Transverse colon (tissue), 4 donors: Measurements from ENCODE around the gene SFXN5. TPM values are rescaled to one million over a fixed set of nuclear protein-coding genes. Genes with fewer than 3 reads are reported as not detected.

Experiments
- DNase-seq: peaks from one replicate; pipeline ENCODE4 v3.0.0-alpha.2; 2019
- H3K27ac ChIP-seq, 4 donors: fragments of 200-600 bp; sonication (generic); 2 replicates each; pipeline ENCODE4 v1.5.1; 2016 to 2018; ENCODE audit warnings: inconsistent platforms in 4 of 4
- H3K27me3 ChIP-seq: fragments of 200-600 bp; sonication (generic); 2 replicates; pipeline ENCODE4 v1.5.1; 2017; ENCODE audit warnings: inconsistent platforms
- H3K36me3 ChIP-seq, 4 donors: fragments of 200-600 bp; sonication (generic); 2 replicates each; pipeline ENCODE4 v1.5.1; 2017 to 2019; ENCODE audit warnings: inconsistent platforms in 4 of 4
- H3K4me1 ChIP-seq, 4 donors: fragments of 200-600 bp; sonication (generic); 2 replicates each; pipeline ENCODE4 v1.5.1; 2017 to 2020; ENCODE audit warnings: inconsistent platforms in 4 of 4
- H3K4me3 ChIP-seq, 4 donors: fragments of 200-600 bp; sonication (generic); 1 replicate in 1 of 4; 2 replicates in 3 of 4; pipeline versions ENCODE4 v1.5.1 to v1.6.1; 2017 to 2019; ENCODE audit warnings: inconsistent platforms in 4 of 4
- H3K9me3 ChIP-seq, 2 donors: fragments of 200-600 bp; sonication (generic); 2 replicates each; pipeline ENCODE4 v1.5.1; 2017 to 2019; ENCODE audit warnings: inconsistent platforms in 2 of 2
- EP300 ChIP-seq: sonication (generic); formaldehyde crosslinking; IDR thresholded peaks from one replicate; pipeline ENCODE4 v1.6.1; 2017; ENCODE audit warnings: antibody characterized with exemption, low read depth
- POLR2A ChIP-seq: fragments of 450-650 bp; IDR thresholded peaks from one replicate; pipeline ENCODE4 v1.6.1; 2016; ENCODE audit warnings: antibody characterized with exemption, mild to moderate bottlenecking, moderate library complexity
- POLR2AphosphoS5 ChIP-seq, 3 donors: sonication (generic); formaldehyde crosslinking; IDR thresholded peaks; one replicate each; pipeline ENCODE4 v1.6.1; 2016; ENCODE audit warnings: antibody characterized with exemption in 3 of 3
- WGBS, 2 donors: methylation state at CpG; one replicate each; pipeline ENCODE4 v1.1.5; 2018; ENCODE audit warnings: low coverage in 1 of 2; 5-methylcytosine and 5-hydroxymethylcytosine counted together
- in situ Hi-C, 4 donors: fragments of 200-750 bp; cut with MboI; loops; one replicate each; pipeline versions ENCODE4 v1.15.0 to v1.15.1; 2017; ENCODE audit warnings: low sequenced_read_pairs in 3 of 4, low pct_ligation_motif_present in 1 of 4, low pct_unique_long_range_greater_than_20kb in 1 of 4
- intact Hi-C: fragments of 100-400 bp; cut with DNase I; formaldehyde crosslinking; loops from one replicate; pipeline ENCODE4 v1.15.1; 2023; ENCODE audit warnings: low total_unique reads
- total RNA-seq, 4 donors: library from RNA; depleted of rRNA; stranded (reverse); fragments of >200 nt; gene quantifications; one replicate each; pipeline ENCODE4 v1.1.0, GENCODE V29; 2016
- TF ChIP-seq, protein P1 (sequence below), 5 experiments: fragments of 200-600 bp in 3 of 5; fragments of 450-650 bp in 2 of 5; sonication (generic) in 3 of 5; IDR thresholded peaks; 1 replicate in 2 of 5; 2 replicates in 3 of 5; pipeline ENCODE4 v1.5.1; 2016 to 2017; ENCODE audit warnings: antibody characterized with exemption in 5 of 5, inconsistent platforms in 3 of 5, mild to moderate bottlenecking in 2 of 5, moderate library complexity in 1 of 5

The SFXN5 gene
- total RNA-seq, 4 donors from 2014 or later = 12.3 to 98.4 (median 42.7) TPM

DNA sequence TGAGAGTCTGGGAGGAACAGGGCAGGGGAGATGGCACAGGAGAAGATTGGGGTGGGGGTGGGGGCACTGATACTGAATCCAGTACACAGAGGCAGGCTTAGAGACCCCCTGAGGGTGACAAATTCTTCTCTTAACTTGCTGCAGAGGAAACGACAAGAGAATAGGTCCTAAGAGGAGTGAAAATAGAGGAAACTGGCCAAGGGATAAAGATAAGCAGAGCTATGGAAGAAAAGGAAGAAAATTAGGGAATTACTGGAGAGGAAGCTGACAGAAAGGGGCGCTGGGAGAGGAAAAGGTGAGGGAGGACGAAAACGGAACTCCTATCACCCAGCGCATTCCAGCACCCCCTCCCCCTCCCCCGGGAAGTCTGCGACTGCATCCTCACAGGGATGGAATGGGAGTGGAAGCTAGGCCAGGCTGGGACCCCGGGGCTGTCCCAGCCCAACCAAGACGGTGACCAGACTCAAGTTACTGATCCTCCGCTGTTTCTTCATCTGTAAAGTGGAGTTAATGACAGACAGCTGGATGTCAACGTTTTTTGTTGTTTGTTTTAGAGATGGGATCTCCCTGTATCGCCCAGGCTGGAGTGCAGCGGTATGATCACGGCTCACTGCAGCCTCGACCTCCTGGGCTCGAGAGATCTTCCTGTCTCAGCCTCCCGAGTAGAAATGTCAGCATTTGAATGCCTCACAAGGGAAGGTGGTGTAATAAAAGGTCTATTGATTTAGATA is 156.8 kb downstream of the SFXN5 start:
- Histone ChIP-seq H3K9me3 (no peaks in the 10 kb centered on the region), H3K4me3 (no peak overlapping the region), H3K27me3 (peaks cover 100% of the 10 kb centered on the region), H3K4me1 (peaks cover 9 to 43% (median 38%) of the 10 kb centered on the region in 4 donors), H3K27ac (no peak overlapping the region), H3K36me3 (no peaks in the 10 kb centered on the region)
- in situ Hi-C loops (no loop called here), intact Hi-C loops (no loop called here)
- 6 to 9% methylated on average over 14 to 17 of the region's 17 CpGs for whole genome bisulfite sequencing, 2 donors
- TF ChIP-seq POLR2A (no peak), POLR2AphosphoS5 (IDR thresholded peaks at IDR 0.05) (no peak), EP300 (no peak)
- TF ChIP-seq, protein P1, sequence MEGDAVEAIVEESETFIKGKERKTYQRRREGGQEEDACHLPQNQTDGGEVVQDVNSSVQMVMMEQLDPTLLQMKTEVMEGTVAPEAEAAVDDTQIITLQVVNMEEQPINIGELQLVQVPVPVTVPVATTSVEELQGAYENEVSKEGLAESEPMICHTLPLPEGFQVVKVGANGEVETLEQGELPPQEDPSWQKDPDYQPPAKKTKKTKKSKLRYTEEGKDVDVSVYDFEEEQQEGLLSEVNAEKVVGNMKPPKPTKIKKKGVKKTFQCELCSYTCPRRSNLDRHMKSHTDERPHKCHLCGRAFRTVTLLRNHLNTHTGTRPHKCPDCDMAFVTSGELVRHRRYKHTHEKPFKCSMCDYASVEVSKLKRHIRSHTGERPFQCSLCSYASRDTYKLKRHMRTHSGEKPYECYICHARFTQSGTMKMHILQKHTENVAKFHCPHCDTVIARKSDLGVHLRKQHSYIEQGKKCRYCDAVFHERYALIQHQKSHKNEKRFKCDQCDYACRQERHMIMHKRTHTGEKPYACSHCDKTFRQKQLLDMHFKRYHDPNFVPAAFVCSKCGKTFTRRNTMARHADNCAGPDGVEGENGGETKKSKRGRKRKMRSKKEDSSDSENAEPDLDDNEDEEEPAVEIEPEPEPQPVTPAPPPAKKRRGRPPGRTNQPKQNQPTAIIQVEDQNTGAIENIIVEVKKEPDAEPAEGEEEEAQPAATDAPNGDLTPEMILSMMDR (IDR thresholded peaks at IDR 0.05) = no peak
- DNase-seq = no peak

GRCh38 chr2:72914206-72914559 is 157.3 kb downstream of the SFXN5 start:
- H3K27ac ChIP-seq = no peak overlapping the region
- H3K4me1 ChIP-seq = peaks cover 9 to 42% (median 37%) of the 10 kb centered on the region in 4 donors
- 13 to 20% methylated on average over 4 to 7 of the region's 7 CpGs for WGBS, 2 donors
- peaks cover 100% of the 10 kb centered on the region for H3K27me3 ChIP-seq
- no peak overlapping the region for H3K4me3 ChIP-seq
- no peak for DNase-seq
- H3K36me3 ChIP-seq = no peaks in the 10 kb centered on the region
- in situ Hi-C loops = no loop called here
- intact Hi-C loops = no loop called here
- TF ChIP-seq EP300 (no peak), POLR2A (no peak), POLR2AphosphoS5 (IDR thresholded peaks at IDR 0.05) (no peak)
- TF ChIP-seq, protein P1 (IDR thresholded peaks at IDR 0.05) = no peak
- no peaks in the 10 kb centered on the region for H3K9me3 ChIP-seq

GRCh38 chr2:72913486-72914205 is 157.9 kb downstream of the SFXN5 start:
- peaks cover 9 to 40% (median 37%) of the 10 kb centered on the region in 4 donors for H3K4me1 ChIP-seq
- no peak for DNase-seq
- H3K4me3 ChIP-seq = no peak overlapping the region
- WGBS, 2 donors = 28 to 35% methylated on average over 6 to 7 of the region's 7 CpGs
- H3K27me3 ChIP-seq = peaks cover 100% of the 10 kb centered on the region
- intact Hi-C loops = no loop called here
- H3K9me3 ChIP-seq = no peaks in the 10 kb centered on the region
- TF ChIP-seq POLR2A = no peak
- TF ChIP-seq, protein P1 (IDR thresholded peaks at IDR 0.05) = no peak
- H3K27ac ChIP-seq = no peak overlapping the region
- in situ Hi-C loops = no loop called here
- no peaks in the 10 kb centered on the region for H3K36me3 ChIP-seq

DNA sequence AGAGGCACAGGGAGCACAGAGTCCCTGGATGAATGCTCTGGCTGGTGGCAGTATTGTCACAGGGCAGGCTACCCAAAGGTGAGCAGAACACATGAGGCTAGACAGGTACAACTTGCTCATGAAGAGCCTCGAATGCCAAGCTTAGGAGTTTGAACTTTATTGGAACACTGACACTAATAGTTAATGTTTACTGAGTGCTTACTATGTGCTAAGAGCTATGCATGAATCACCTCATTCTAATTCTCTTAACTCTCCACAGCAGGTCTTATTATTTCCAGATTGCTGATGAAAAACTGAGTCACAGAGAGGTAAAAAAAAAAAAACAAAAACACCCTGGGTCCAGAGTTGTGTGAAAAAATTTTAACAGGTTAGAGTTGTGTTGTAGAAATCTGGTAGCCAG is 160.3 kb downstream of the SFXN5 start:
- peaks cover 2 to 16% (median 13%) of the 10 kb centered on the region in 4 donors for H3K4me1 ChIP-seq
- in situ Hi-C loops (no loop called here), intact Hi-C loops (no loop called here)
- TF ChIP-seq POLR2AphosphoS5 (IDR thresholded peaks at IDR 0.05) (no peak), EP300 (no peak), POLR2A (no peak)
- TF ChIP-seq, protein P1 (IDR thresholded peaks at IDR 0.05) = no peak
- DNase-seq = no peak
- H3K9me3 ChIP-seq = no peaks in the 10 kb centered on the region
- H3K36me3 ChIP-seq = no peaks in the 10 kb centered on the region
- no peak overlapping the region for H3K4me3 ChIP-seq
- H3K27me3 ChIP-seq = peaks cover 100% of the 10 kb centered on the region
- H3K27ac ChIP-seq = no peak overlapping the region
- 24% methylated on average over 1 of the region's 1 CpG; no CpG with 5 or more reads in 1 of the 2 donors for WGBS, 2 donors
